HG02678 (cell line): ENCODE data around the gene ZBTB46.
A peak's percentile ranks its signal among the peaks of the same experiment; 100 is the strongest.
"Not testable (repeated sequence)": the region's sequence is repeated elsewhere in the genome, so short reads cannot be mapped to it uniquely, and the experiment has no call there.

Experiments used
- ATAC-seq: cut with Tn5 transposase; IDR thresholded peaks from one replicate; pipeline ENCODE4 v1.9.1; 2021; ENCODE audit warnings: mild to moderate bottlenecking, moderate library complexity; ENCODE audit not compliant: unreplicated experiment

The ZBTB46 gene, protein sequence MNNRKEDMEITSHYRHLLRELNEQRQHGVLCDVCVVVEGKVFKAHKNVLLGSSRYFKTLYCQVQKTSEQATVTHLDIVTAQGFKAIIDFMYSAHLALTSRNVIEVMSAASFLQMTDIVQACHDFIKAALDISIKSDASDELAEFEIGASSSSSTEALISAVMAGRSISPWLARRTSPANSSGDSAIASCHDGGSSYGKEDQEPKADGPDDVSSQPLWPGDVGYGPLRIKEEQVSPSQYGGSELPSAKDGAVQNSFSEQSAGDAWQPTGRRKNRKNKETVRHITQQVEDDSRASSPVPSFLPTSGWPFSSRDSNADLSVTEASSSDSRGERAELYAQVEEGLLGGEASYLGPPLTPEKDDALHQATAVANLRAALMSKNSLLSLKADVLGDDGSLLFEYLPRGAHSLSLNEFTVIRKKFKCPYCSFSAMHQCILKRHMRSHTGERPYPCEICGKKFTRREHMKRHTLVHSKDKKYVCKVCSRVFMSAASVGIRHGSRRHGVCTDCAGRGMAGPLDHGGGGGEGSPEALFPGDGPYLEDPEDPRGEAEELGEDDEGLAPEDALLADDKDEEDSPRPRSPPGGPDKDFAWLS

GRCh38 chr20:63830841-63831588 is at the start of gene ZBTB46:
Gene ZBTB46 (minus strand): TSS chr20:63831264. CDS start chr20:63790757, 40,507 bp downstream.
- ATAC-seq = peak; percentile 80

- no peak for ATAC-seq
These were observed 48.0 kb upstream of the ZBTB46 start for GRCh38 chr20:63878899-63879663.

DNA sequence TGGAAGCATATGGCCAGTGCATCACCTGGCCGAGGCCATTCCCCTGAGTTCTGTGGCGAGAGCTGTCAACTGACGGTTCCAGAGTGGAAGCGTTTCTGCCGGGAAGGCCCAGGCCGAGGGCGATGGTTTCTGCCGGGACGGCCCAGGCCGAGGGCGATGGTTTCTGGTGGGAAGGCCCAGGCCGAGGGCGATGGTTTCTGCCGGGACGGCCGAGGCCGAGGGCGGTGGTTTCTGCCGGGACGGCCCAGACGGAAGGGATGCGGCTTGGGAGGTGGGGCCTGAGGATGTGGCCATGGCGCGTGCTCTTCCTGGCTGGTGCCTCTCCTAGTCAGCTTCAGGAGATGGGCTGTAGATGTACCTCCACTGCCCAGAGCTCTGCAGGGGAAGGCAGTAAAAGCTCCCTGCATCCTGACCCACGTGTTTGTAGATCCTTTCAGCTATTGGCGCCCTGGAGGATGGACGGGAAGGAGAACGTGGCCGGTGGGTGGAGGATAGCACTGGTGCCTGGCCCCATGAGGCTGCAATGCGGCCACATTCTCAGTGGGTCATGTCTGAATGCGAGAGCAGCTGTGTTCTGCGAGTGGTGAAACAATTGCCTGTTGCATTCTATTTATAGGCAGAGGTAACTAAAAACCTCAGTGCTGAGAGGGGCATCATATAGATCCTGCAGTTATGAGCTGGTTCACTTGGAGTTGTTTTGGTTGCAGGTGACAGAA is 46.8 kb upstream of the ZBTB46 start:
- no peak for ATAC-seq

DNA sequence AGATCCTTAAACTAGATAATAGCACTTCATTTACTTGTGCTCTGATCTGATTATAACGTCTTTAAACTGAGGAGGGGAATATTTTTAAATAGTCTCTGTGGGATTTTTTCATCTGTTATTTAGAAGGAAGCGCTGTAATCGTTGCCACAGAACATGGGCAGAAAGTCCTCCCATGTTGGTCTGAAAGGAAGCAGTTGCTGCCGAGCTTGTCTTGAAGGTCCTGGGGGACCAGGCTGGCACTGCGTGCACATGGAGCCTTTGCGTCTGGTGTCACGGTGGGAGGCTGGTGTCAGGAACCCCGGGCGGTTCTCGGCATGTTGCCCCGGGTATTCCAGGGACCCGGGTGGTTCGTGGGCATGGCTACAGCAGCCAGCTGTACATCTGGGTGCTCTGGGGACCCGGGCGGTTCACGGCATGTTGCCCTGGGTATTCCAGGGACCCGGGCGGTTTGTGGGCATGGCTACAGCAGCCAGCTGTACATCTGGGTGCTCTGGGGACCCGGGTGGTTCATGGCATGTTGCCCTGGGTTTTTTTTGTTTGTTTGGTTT is 45.5 kb upstream of the ZBTB46 start:
- ATAC-seq = no peak

DNA sequence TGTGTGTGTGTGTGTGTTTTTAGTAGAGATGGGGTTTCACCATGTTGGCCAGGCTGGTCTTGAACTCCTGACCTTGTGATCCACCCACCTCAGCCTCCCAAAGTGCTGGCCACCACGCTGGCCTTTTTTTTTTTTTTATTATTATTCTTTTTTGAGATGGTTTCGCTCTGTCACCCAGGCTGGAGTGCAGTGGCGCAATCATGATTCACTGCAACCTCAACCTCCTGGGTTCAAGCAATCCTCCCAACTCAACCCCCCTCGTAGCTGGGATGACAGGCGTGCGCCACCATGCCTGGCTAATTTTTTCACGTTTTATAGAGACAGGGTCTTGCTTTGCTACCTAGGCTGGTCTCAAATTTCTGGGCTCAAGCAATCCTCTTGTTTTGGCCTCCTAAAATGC is 43.2 kb upstream of the ZBTB46 start:
- ATAC-seq = not testable (repeated sequence)

GRCh38 chr20:63873477-63873971 is 42.5 kb upstream of the ZBTB46 start:
- no peak for ATAC-seq

DNA sequence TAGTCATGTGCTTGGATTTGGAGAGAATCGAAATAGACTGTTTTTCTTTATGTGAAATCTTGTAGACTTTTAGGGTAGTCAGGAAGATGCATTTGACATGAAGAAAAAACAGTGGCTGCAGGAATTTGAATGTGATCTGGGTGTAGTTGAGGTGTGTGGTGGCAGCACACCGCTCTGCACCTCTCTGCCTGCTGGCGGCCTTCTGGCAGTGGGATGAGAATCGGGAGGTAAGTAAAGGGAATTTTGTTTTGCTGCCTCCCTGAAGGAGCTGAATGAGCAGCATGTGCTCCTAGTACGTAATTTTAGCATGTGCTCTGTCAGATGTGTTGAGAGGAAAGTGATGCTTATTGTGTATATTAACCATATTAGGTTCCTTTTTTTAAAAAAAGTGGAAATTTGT is 37.2 kb upstream of the ZBTB46 start:
- ATAC-seq = no peak

- not testable (repeated sequence) for ATAC-seq
These were observed 36.0 kb upstream of the ZBTB46 start for GRCh38 chr20:63867042-63867441.

DNA sequence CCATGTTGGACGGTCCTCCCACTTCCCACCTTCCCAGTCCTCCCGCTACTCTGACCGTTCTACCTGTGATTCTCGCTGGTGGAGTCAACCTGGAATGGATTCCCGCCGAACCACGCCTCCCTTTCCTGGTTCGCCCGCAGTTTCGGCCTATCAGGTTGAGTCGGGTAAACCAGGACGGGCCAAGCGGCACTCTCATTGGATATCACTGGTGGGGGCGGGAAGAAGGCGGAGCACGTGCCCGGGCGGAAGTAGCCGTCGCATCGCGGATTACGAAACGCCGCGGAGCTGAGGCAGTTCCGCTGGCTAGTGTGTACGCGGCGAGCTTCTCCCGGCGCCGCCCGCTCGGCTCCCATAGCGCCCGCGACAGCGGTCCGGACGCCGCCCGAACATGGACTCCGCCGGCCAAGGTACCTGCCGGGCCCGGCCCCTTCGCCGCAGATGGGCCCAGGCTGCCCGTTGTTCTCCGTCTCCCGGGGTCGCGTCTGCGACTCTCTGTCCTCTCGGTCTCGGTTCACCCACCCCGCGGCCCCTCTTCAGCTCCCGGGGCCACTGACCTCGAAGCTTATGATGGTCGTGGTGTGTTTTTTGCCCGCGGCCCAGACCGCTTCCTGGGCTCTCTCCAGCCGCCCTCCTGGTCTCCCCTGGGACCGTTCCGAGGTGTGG is 34.0 kb upstream of the ZBTB46 start, which contains the start of gene TPD52L2:
Gene TPD52L2 (plus strand): TSS at position 293 of the 663 bp plus-strand sequence. CDS start 96 bp downstream, at position 389.
- ATAC-seq = peak; percentile 79

DNA sequence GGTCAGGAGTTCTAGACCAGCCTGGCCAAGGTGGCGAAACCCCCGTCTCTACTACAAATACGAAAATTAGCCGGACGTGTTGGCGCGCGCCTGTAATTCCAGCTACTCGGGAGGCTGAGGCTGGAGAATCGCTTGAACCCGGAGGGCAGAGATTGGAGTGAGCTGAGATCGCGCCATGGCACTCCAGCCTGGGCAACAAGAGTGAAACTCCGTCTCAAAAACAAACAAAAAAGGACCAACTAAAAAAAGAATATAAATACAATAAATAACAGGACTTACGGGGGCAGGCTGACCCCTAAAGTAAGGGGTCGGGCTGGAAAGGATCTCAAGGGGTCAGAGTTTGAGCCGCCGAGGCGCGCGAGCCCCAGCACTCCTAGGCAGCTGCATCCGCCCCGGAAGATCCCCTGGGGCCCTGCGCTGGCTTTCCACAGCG is 33.5 kb upstream of the ZBTB46 start:
- no peak for ATAC-seq

DNA sequence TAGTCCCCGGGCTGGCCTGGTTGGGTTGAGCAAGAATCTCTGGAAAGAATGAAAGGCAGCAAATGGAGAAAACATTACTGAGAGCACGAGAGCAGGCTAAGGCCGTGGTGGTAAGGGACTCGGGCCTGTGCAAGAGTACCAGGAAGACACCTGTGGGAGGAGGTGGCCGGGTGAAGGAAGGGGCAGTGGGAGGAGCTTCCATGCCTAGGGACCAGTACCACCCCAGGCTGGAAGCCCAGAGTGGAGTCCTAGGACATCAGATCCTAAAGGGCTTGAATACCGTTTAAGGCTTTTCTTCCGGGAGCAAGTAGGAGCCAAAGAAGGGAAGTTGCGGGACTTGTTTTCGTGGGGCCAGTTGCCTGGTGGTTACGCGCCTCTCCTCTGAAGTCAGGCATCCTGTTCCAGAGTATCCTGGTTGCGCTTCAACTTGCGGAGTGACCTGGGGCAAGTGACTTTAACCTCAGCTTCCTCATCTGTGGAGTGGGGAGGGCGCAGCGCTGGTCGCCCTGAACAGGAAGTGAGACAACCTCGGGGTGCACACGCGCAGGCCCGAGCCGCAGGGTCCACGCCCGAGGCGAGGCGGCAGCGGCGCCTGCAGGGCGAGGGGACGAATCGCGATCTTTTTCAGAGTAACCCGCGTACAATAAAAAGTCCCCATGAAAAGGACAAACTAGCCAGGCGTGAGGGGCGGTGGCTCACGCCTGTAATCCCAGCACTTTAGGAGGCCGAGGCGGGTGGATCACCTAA is 32.9 kb upstream of the ZBTB46 start:
- peak; percentile 63 for ATAC-seq

DNA sequence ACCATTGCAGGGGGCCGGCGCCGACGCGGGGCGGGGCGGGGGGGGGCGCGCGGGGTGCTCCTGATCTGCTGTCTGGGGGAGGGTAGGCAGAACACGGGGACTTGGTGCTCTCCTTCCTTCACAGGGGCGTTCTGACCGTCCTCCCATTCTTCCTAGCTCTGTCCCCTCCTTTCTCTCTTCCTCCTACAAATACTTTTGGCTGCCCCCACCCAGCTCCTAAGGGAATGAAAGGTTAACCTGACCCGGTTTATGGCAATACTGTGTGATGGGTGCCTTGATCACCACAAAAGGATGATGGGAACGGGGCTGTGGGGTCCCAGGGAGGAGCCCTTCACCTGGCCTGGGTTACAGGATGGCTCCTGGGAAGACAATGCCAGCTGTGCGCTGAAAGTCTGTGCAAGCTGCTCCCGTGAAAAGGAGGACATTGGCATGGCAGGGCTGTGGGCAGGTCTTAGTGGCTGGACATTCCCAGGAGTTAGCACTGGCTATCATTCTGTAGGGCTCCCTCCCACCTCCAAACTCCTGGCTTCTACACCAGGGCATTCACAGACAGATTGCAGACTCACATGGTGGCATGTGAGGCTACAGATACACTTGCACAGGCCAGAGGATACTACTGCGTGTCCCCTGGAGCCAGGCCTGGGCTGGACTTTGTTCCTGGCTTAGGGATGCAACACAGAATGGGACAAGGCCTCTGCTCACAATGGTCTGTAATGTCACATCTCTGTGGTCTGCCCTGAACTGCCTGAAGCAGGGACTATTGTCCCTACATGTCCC is 32.1 kb upstream of the ZBTB46 start:
- ATAC-seq = no peak

DNA sequence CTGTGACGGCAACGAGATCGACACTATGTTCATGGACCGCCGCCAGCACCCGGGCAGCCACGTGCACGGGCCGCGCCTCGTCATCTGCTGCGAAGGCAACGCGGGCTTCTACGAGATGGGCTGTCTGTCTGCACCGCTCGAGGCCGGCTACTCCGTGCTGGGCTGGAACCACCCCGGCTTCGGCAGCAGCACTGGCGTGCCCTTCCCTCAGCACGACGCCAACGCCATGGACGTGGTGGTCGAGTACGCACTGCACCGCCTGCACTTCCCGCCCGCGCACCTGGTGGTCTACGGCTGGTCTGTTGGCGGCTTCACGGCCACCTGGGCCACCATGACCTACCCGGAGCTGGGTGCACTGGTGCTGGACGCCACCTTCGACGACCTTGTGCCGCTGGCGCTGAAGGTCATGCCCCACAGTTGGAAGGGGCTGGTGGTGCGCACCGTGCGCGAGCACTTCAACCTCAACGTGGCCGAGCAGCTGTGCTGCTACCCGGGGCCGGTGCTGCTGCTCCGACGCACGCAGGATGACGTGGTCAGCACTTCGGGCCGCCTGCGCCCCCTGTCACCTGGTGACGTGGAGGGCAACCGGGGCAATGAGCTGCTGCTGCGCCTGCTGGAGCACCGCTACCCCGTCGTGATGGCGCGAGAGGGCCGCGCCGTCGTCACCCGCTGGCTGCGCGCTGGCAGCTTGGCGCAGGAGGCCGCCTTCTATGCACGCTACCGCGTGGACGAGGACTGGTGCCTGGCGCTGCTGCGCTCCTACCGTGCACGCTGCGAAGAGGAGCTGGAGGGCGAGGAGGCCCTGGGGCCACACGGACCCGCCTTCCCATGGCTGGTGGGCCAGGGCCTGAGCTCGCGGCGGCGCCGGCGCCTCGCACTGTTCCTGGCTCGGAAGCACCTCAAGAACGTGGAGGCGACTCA is 31.2 kb upstream of the ZBTB46 start:
- ATAC-seq = no peak

GRCh38 chr20:63861365-63861934 is 30.4 kb upstream of the ZBTB46 start, which contains the start of gene ABHD16B:
Gene ABHD16B (plus strand): TSS chr20:63861498. CDS start chr20:63861541, 43 bp downstream.
- no peak for ATAC-seq

- ATAC-seq = no peak
These were observed 29.4 kb upstream of the ZBTB46 start for GRCh38 chr20:63860325-63861051.
